HEK293 (cell line): ENCODE measurements around the gene FXYD1.

Experiments
- CTCF ChIP-seq: fragments of 450-650 bp; formaldehyde crosslinking; IDR thresholded peaks from 2 replicates; pipeline ENCODE4 v1.5.1; 2016; ENCODE audit warnings: missing biosample characterization, missing genetic modification characterization
- KLF16 ChIP-seq: fragments of 450-650 bp; formaldehyde crosslinking; IDR thresholded peaks from 2 replicates; pipeline ENCODE4 v1.5.1; 2017; ENCODE audit warnings: missing biosample characterization, missing genetic modification characterization
- ZFP41 ChIP-seq: fragments of 450-650 bp; formaldehyde crosslinking; IDR thresholded peaks from 2 replicates; pipeline ENCODE4 v1.5.1; 2016; ENCODE audit warnings: missing biosample characterization, missing genetic modification characterization, borderline replicate concordance
- ZNF155 ChIP-seq: fragments of 450-650 bp; formaldehyde crosslinking; IDR thresholded peaks from 2 replicates; pipeline ENCODE4 v1.5.1; 2016; ENCODE audit warnings: missing biosample characterization, missing genetic modification characterization
- ZNF274 ChIP-seq, 2 experiments: fragments of 200-500 bp in 1 of 2; fragments of 450-650 bp in 1 of 2; sonication (Bioruptor generic) in 1 of 2; formaldehyde crosslinking in 1 of 2; IDR thresholded peaks; 2 replicates each; pipeline versions ENCODE4 v1.5.1 to v1.6.1; 2014 to 2016; ENCODE audit warnings: borderline replicate concordance in 1 of 2, inconsistent platforms in 1 of 2, low read length in 1 of 2, missing biosample characterization in 1 of 2, missing genetic modification characterization in 1 of 2
- ZNF350 ChIP-seq: fragments of 450-650 bp; formaldehyde crosslinking; IDR thresholded peaks from 2 replicates; pipeline ENCODE4 v1.5.0; 2017; ENCODE audit warnings: missing biosample characterization, mild to moderate bottlenecking, missing genetic modification characterization
- ZNF561 ChIP-seq: fragments of 450-650 bp; IDR thresholded peaks from 2 replicates; pipeline ENCODE4 v1.5.1; 2018; ENCODE audit warnings: missing biosample characterization, missing genetic modification characterization, borderline replicate concordance
- TF ChIP-seq, protein P1 (sequence below): fragments of 450-650 bp; formaldehyde crosslinking; IDR thresholded peaks from 2 replicates; pipeline ENCODE4 v1.5.1; 2016; ENCODE audit warnings: missing biosample characterization, missing genetic modification characterization

DNA sequence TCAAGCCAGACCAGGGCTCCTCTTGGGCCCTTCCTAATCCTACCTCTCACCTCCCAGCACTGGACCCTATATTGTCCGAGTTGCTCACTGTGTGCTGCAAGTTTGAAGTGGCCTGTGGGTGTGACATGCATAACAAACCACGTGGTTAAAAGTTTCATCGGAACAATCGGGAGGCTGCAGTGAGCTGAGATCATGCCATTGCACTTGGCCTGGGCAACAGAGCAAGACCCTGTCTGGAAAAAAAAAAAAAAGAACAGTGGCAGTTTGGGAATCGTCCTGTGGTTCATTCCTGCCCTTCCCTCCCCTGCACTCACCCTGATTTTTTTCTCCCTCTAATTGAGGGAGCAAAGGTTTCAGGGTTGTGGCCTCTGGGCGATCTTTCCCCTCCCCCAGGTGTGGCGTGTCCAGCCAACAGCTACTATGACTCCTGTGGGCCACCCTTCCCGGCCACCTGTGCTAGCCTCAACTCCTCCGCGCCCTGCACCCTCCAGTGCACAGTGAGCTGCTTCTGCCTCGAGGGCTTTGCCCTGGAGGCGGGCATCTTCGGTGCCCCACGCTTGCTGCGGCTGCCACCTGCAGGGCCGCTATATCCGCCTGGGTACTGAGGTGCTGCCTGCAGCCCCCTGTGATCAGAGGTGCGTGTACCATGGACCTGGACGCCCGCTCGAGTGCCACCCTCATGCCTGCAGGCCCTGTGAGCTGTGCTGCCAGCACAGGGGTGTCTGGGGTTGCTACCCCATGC, 39.3 kb upstream of the FXYD1 start:
- no peak for TF ChIP-seq ZNF274 (IDR thresholded peaks at IDR 0.05; ENCODE audit: low read length)
- no peak for TF ChIP-seq ZNF274 (tag by site-specific recombination; IDR thresholded peaks at IDR 0.05; ENCODE audit: borderline replicate concordance)
- no peak for TF ChIP-seq ZNF350
- TF ChIP-seq ZNF155 (tag by site-specific recombination): no peak
- TF ChIP-seq CTCF (tag by site-specific recombination): no peak
- TF ChIP-seq, protein P1, sequence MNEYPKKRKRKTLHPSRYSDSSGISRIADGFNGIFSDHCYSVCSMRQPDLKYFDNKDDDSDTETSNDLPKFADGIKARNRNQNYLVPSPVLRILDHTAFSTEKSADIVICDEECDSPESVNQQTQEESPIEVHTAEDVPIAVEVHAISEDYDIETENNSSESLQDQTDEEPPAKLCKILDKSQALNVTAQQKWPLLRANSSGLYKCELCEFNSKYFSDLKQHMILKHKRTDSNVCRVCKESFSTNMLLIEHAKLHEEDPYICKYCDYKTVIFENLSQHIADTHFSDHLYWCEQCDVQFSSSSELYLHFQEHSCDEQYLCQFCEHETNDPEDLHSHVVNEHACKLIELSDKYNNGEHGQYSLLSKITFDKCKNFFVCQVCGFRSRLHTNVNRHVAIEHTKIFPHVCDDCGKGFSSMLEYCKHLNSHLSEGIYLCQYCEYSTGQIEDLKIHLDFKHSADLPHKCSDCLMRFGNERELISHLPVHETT (tag by site-specific recombination): no peak
- TF ChIP-seq KLF16: no peak
- TF ChIP-seq ZFP41 (tag by site-specific recombination): no peak
- no peak for TF ChIP-seq ZNF561 (tag by site-specific recombination)
